GM12873 (cell line): ENCODE results near the gene EGFL8.

ENCODE experiments used
- CTCF ChIP-seq: IDR thresholded peaks from 2 replicates; pipeline ENCODE4 v1.5.1; 2012; ENCODE audit warnings: low read depth, mild to moderate bottlenecking, moderate library complexity, low read length, control low read depth; ENCODE audit not compliant: insufficient read depth; ENCODE audit errors: missing control alignments

Gene EGFL8

GRCh38 chr6:32190911-32191677, 26.7 kb downstream of the EGFL8 start:
- no peak for TF ChIP-seq CTCF

- TF ChIP-seq CTCF: no peak
These were observed 27.6 kb downstream of the EGFL8 start for GRCh38 chr6:32191696-32192607.

- TF ChIP-seq CTCF: no peak
These were observed 28.2 kb downstream of the EGFL8 start, which contains the start of gene GPSM3 for GRCh38 chr6:32192608-32193039. Gene GPSM3 (minus strand): TSS chr6:32192643. CDS start chr6:32192513, 130 bp downstream.

- no peak for TF ChIP-seq CTCF
These were observed 30.0 kb downstream of the EGFL8 start for GRCh38 chr6:32194388-32194787.

GRCh38 chr6:32194825-32195651, 30.6 kb downstream of the EGFL8 start:
- TF ChIP-seq CTCF: peak; percentile 62

DNA sequence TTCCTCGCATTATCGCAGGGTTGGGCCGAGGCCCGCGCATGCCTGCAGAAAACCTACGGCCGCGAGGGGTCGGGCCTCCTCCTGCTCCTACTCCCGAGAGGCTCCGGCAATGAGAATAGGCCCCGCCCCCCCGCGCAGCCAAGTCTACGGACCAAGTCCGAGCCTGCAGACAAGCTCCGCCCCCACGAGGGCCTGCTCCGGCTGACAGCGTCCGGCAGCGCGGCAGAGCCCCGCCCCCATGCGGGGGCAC, 31.2 kb downstream of the EGFL8 start:
- TF ChIP-seq CTCF: peak; percentile 38
